Tibial nerve (tissue), 4 donors: ENCODE results near the gene SLC8A2. TPM values are rescaled to one million over a fixed set of nuclear protein-coding genes. Genes with fewer than 3 reads are reported as not detected.
"Not testable (repeated sequence)": the region's sequence is repeated elsewhere in the genome, so short reads cannot be mapped to it uniquely, and the experiment has no call there.

Source experiments
- DNase-seq, 2 donors: peaks; one replicate each; pipeline ENCODE4 v3.0.0-alpha.2; 2019; ENCODE audit warnings: low spot score in 2 of 2
- H3K27ac ChIP-seq, 4 donors: fragments of 200-600 bp; sonication (generic) in 3 of 4; one replicate each; pipeline ENCODE4 v1.5.1; 2017 to 2019; ENCODE audit warnings: mild to moderate bottlenecking in 1 of 4
- H3K27me3 ChIP-seq, 2 donors: fragments of 200-600 bp; sonication (generic) in 1 of 2; one replicate each; pipeline versions ENCODE4 v1.5.1 to v1.6.0; 2017 to 2019
- H3K36me3 ChIP-seq, 3 donors: fragments of 200-600 bp; sonication (generic); one replicate each; pipeline ENCODE4 v1.5.1; 2018 to 2019
- H3K4me1 ChIP-seq, 4 donors: fragments of 200-600 bp; sonication (generic) in 3 of 4; one replicate each; pipeline ENCODE4 v1.5.1; 2017 to 2019
- H3K4me3 ChIP-seq, 4 donors: fragments of 200-600 bp; sonication (generic) in 3 of 4; one replicate each; pipeline ENCODE4 v1.5.1; 2017 to 2019; ENCODE audit warnings: mild to moderate bottlenecking in 1 of 4, moderate library complexity in 1 of 4
- H3K9me3 ChIP-seq, 4 donors: fragments of 200-600 bp; sonication (generic) in 3 of 4; one replicate each; pipeline ENCODE4 v1.5.1; 2017 to 2019
- CTCF ChIP-seq, 5 experiments: fragments of 200-600 bp in 3 of 5; fragments of 450-650 bp in 2 of 5; sonication (generic) in 3 of 5; IDR thresholded peaks; one replicate each; pipeline ENCODE4 v1.5.1; 2016 to 2019; ENCODE audit warnings: antibody characterized with exemption in 5 of 5, mild to moderate bottlenecking in 3 of 5, moderate library complexity in 2 of 5
- EP300 ChIP-seq, 2 donors: sonication (generic); formaldehyde crosslinking; IDR thresholded peaks; one replicate each; pipeline ENCODE4 v1.6.1; 2017; ENCODE audit warnings: antibody characterized with exemption in 2 of 2, mild to moderate bottlenecking in 1 of 2
- POLR2A ChIP-seq, 2 donors: fragments of 450-650 bp; IDR thresholded peaks; one replicate each; pipeline ENCODE4 v1.6.1; 2017; ENCODE audit warnings: antibody characterized with exemption in 2 of 2, mild to moderate bottlenecking in 2 of 2, moderate library complexity in 2 of 2
- WGBS, 2 donors: methylation state at CpG; one replicate each; pipeline ENCODE4 v1.1.5; 2018; 5-methylcytosine and 5-hydroxymethylcytosine counted together
- total RNA-seq, 4 donors: library from RNA; depleted of rRNA; stranded (reverse); fragments of >200 nt; gene quantifications; one replicate each; pipeline ENCODE4 v1.1.0, GENCODE V29; 2016

SLC8A2 gene
- total RNA-seq, 4 donors from 2014 or later, result not detected

- H3K36me3 ChIP-seq, result no peaks in the 10 kb centered on the region
- H3K27ac ChIP-seq, result no peak overlapping the region
- TF ChIP-seq CTCF (IDR thresholded peaks at IDR 0.05), result peak; percentile 69 to 77 (median 75)
- no peak for TF ChIP-seq POLR2A (IDR thresholded peaks at IDR 0.05)
- peaks cover 0 to 4% of the 10 kb centered on the region in 2 donors for H3K27me3 ChIP-seq
- no peak overlapping the region for H3K4me3 ChIP-seq
- WGBS, 2 donors, result 30 to 36% methylated on average over 15 of the region's 15 CpGs
- no peaks in the 10 kb centered on the region for H3K9me3 ChIP-seq
- DNase-seq, result peak; percentile 35 to 61
- H3K4me1 ChIP-seq, result peaks cover 0 to 3% (median 0%) of the 10 kb centered on the region in 4 donors
These were observed 80.0 kb downstream of the SLC8A2 start for GRCh38 chr19:47391510-47392223.

GRCh38 chr19:47390533-47391488 is 80.9 kb downstream of the SLC8A2 start:
- no peaks in the 10 kb centered on the region for H3K36me3 ChIP-seq
- DNase-seq, result no peak
- peaks cover 0 to 3% (median 0%) of the 10 kb centered on the region in 4 donors for H3K4me1 ChIP-seq
- peaks cover 0 to 4% of the 10 kb centered on the region in 2 donors for H3K27me3 ChIP-seq
- WGBS, 2 donors, result 71 to 74% methylated on average over 19 to 20 of the region's 20 CpGs
- H3K27ac ChIP-seq, result no peak overlapping the region
- no peak overlapping the region for H3K4me3 ChIP-seq
- TF ChIP-seq EP300 (IDR thresholded peaks at IDR 0.05) (no peak), POLR2A (IDR thresholded peaks at IDR 0.05) (no peak), CTCF (IDR thresholded peaks at IDR 0.05) (no peak)
- no peaks in the 10 kb centered on the region for H3K9me3 ChIP-seq

- TF ChIP-seq EP300 (IDR thresholded peaks at IDR 0.05) (peak in 1 of 2 donors; percentile 20), POLR2A (IDR thresholded peaks at IDR 0.05) (no peak)
- Histone ChIP-seq H3K4me1 (peaks cover 0 to 3% (median 0%) of the 10 kb centered on the region in 4 donors), H3K4me3 (no peak overlapping the region), H3K27ac (no peak overlapping the region), H3K27me3 (no peaks in the 10 kb centered on the region), H3K9me3 (no peaks in the 10 kb centered on the region), H3K36me3 (no peaks in the 10 kb centered on the region)
- no peak for DNase-seq
- WGBS, 2 donors, result 70 to 72% methylated on average over 9 of the region's 9 CpGs
These were observed 82.5 kb downstream of the SLC8A2 start for GRCh38 chr19:47389150-47389556.

GRCh38 chr19:47388721-47389120 is 83.0 kb downstream of the SLC8A2 start:
- not testable (repeated sequence) for DNase-seq, H3K27ac ChIP-seq, H3K4me1 ChIP-seq

GRCh38 chr19:47387623-47388022 is 84.1 kb downstream of the SLC8A2 start:
- H3K36me3 ChIP-seq, H3K9me3 ChIP-seq, DNase-seq, H3K27me3 ChIP-seq, H3K4me3 ChIP-seq, H3K4me1 ChIP-seq, H3K27ac ChIP-seq: not testable (repeated sequence)
- WGBS, 2 donors, result 80 to 81% methylated on average over 3 of the region's 3 CpGs

More at GRCh38 chr19:47388721-47389120, 83.0 kb downstream of the SLC8A2 start:
- H3K36me3 ChIP-seq, H3K4me3 ChIP-seq, H3K9me3 ChIP-seq, H3K27me3 ChIP-seq: not testable (repeated sequence)
- 81 to 90% methylated on average over 5 of the region's 5 CpGs for WGBS, 2 donors

GRCh38 chr19:47386582-47386981 is 85.1 kb downstream of the SLC8A2 start:
- H3K36me3 ChIP-seq, result peaks cover 0 to 12% (median 4%) of the 10 kb centered on the region in 3 donors

GRCh38 chr19:47384533-47384932 is 87.2 kb downstream of the SLC8A2 start:
- not testable (repeated sequence) for H3K4me3 ChIP-seq, H3K4me1 ChIP-seq, DNase-seq, H3K27me3 ChIP-seq, H3K27ac ChIP-seq, H3K9me3 ChIP-seq
- WGBS, 2 donors, result 81 to 95% methylated on average over 4 of the region's 4 CpGs
- peaks cover 0 to 32% (median 4%) of the 10 kb centered on the region in 3 donors for H3K36me3 ChIP-seq

More at GRCh38 chr19:47386582-47386981, 85.1 kb downstream of the SLC8A2 start:
- not testable (repeated sequence) for H3K27me3 ChIP-seq, H3K4me1 ChIP-seq, H3K9me3 ChIP-seq, DNase-seq, H3K27ac ChIP-seq, H3K4me3 ChIP-seq
- WGBS, 2 donors, result 87 to 91% methylated on average over 12 of the region's 12 CpGs

GRCh38 chr19:47383890-47384289 is 87.8 kb downstream of the SLC8A2 start:
- 77 to 85% methylated on average over 5 of the region's 5 CpGs for WGBS, 2 donors
- H3K4me1 ChIP-seq, DNase-seq, H3K27ac ChIP-seq, H3K9me3 ChIP-seq, H3K27me3 ChIP-seq, H3K4me3 ChIP-seq: not testable (repeated sequence)
- H3K36me3 ChIP-seq, result peaks cover 0 to 38% (median 4%) of the 10 kb centered on the region in 3 donors
